Keratinocyte (primary cell): ENCODE data around the gene EHBP1. TPM values are rescaled to one million over a fixed set of nuclear protein-coding genes. Genes with fewer than 3 reads are reported as not detected.
A peak's percentile ranks its signal among the peaks of the same experiment; 100 is the strongest.

ENCODE experiments used
- DNase-seq: peaks from one replicate; pipeline ENCODE4 v3.0.0-alpha.2; 2011; ENCODE audit warnings: low read depth, missing footprints, low spot score
- FAIRE-seq: peaks from 2 replicates; lab custom pipeline; 2011; peaks lifted over from hg19 to GRCh38; lab: Jason Lieb, UNC
- H2AFZ ChIP-seq: 2 replicates; pipeline ENCODE4 v1.6.0; 2012; ENCODE audit warnings: low read length, control low read depth, inconsistent platforms; ENCODE audit not compliant: control insufficient read depth
- H3K27ac ChIP-seq: 2 replicates; pipeline ENCODE4 v1.5.1; 2011; ENCODE audit warnings: low read length; ENCODE audit not compliant: control insufficient read depth, insufficient read depth
- H3K27me3 ChIP-seq: 3 replicates; pipeline ENCODE4 v1.6.0; 2011; ENCODE audit warnings: low read length; ENCODE audit not compliant: control insufficient read depth, insufficient read depth; ENCODE audit errors: extremely low read depth
- H3K36me3 ChIP-seq, 2 experiments: 2 replicates in 1 of 2; 3 replicates in 1 of 2; pipeline ENCODE4 v1.5.1; 2011; ENCODE audit warnings: low read length in 2 of 2, mild to moderate bottlenecking in 1 of 2; ENCODE audit not compliant: control insufficient read depth in 2 of 2, insufficient read depth in 2 of 2; ENCODE audit errors: extremely low read depth in 1 of 2
- H3K4me1 ChIP-seq: 3 replicates; pipeline ENCODE4 v1.5.1; 2011; ENCODE audit warnings: low read length; ENCODE audit not compliant: control insufficient read depth, insufficient read depth; ENCODE audit errors: extremely low read depth
- H3K4me2 ChIP-seq: 3 replicates; pipeline ENCODE4 v1.6.0; 2011; ENCODE audit warnings: low read depth, low read length; ENCODE audit not compliant: control insufficient read depth, insufficient read depth; ENCODE audit errors: extremely low read depth
- H3K4me3 ChIP-seq, 3 experiments: fragments of 200-600 bp in 1 of 3; sonication (generic) in 1 of 3; 2 replicates in 2 of 3; 3 replicates in 1 of 3; pipeline ENCODE4 v1.5.1; 2011 to 2016; ENCODE audit warnings: low read length in 3 of 3, mild to moderate bottlenecking in 3 of 3, control low read depth in 2 of 3, inconsistent platforms in 1 of 3, low read depth in 1 of 3, mixed read lengths in 1 of 3, mixed run types in 1 of 3, moderate library complexity in 1 of 3; ENCODE audit not compliant: control insufficient read depth in 2 of 3, insufficient read depth in 2 of 3; ENCODE audit errors: extremely low read depth in 1 of 3
- H3K79me2 ChIP-seq: 2 replicates; pipeline ENCODE4 v1.6.0; 2012; ENCODE audit warnings: low read length; ENCODE audit not compliant: control insufficient read depth, insufficient read depth
- H3K9ac ChIP-seq: 3 replicates; pipeline ENCODE4 v1.6.0; 2011; ENCODE audit warnings: low read length; ENCODE audit not compliant: control insufficient read depth, insufficient read depth; ENCODE audit errors: extremely low read depth
- H3K9me1 ChIP-seq: 3 replicates; pipeline ENCODE4 v1.6.0; 2011; ENCODE audit warnings: low read length; ENCODE audit not compliant: control insufficient read depth, insufficient read depth; ENCODE audit errors: extremely low read depth
- H3K9me3 ChIP-seq: 2 replicates; pipeline ENCODE4 v1.5.1; 2012; ENCODE audit warnings: low read depth, low read length; ENCODE audit not compliant: control insufficient read depth
- H4K20me1 ChIP-seq: 3 replicates; pipeline ENCODE4 v1.6.0; 2011; ENCODE audit warnings: low read length; ENCODE audit not compliant: control insufficient read depth, insufficient read depth; ENCODE audit errors: extremely low read depth
- CTCF ChIP-seq, 3 experiments: IDR thresholded peaks in 1 of 3; conservative IDR thresholded peaks in 1 of 3; optimal IDR thresholded peaks in 1 of 3; 2 replicates in 2 of 3; 3 replicates in 1 of 3; pipeline versions ENCODE3 to v1.5.1; 2011; ENCODE audit warnings: low read length in 3 of 3, mild to moderate bottlenecking in 3 of 3, moderate library complexity in 2 of 3, control low read depth in 1 of 3, inconsistent platforms in 1 of 3; ENCODE audit not compliant: insufficient read depth in 2 of 3; ENCODE audit errors: extremely low read depth in 1 of 3
- EZH2 ChIP-seq: IDR thresholded peaks from one replicate; pipeline ENCODE4 v1.6.1; 2012; ENCODE audit warnings: inconsistent platforms, mild to moderate bottlenecking, low read length, moderate library complexity
- dilution Hi-C: fragments of 300-500 bp; cut with MboI; formaldehyde crosslinking; loops from one replicate; pipeline ENCODE4 v1.7.0; 2020; ENCODE audit warnings: low sequenced_read_pairs; ENCODE audit not compliant: extremely low pct_ligation_motif_present
- polyA plus RNA-seq, 5 experiments: library from polyadenylated mRNA; depleted of rRNA in 3 of 5; stranded (reverse) in 3 of 5; stranded (forward) in 1 of 5; unstranded in 1 of 5; fragments of >200 nt; gene quantifications; 1 replicate in 1 of 5; 2 replicates in 3 of 5; 3 replicates in 1 of 5; pipeline versions ENCODE4 v1.2.1 to v1.2.3, GENCODE V29; 2011 to 2012; ENCODE audit warnings: missing spikeins in 2 of 5, low read depth in 1 of 5, low replicate concordance in 1 of 5

Gene EHBP1
- polyA plus RNA-seq, 1 donor (not counting 4 experiments of a cell fraction or from before 2014, with no cell fraction given), result 59.0 TPM

- FAIRE-seq, result peak; percentile 5
- Histone ChIP-seq H3K9me3 (no peaks in the 10 kb centered on the region), H3K9ac (no peak overlapping the region), H3K27ac (no peak overlapping the region), H2AFZ (no peak overlapping the region), H3K27me3 (no peaks in the 10 kb centered on the region), H3K4me2 (no peak overlapping the region), H3K36me3 (no peaks in the 10 kb centered on the region), H3K79me2 (peaks cover 43% of the 10 kb centered on the region), H3K4me1 (peaks cover 21% of the 10 kb centered on the region), H4K20me1 (peaks cover 9% of the 10 kb centered on the region), H3K4me3 (no peak overlapping the region), H3K9me1 (peaks cover 2% of the 10 kb centered on the region)
- dilution Hi-C loops, result no loop called here
- DNase-seq, result no peak
- no peak for TF ChIP-seq CTCF (optimal IDR thresholded peaks at IDR 0.05 in 1 of 3, IDR thresholded peaks at IDR 0.05 in 1 of 3, conservative IDR thresholded peaks at IDR 0.05 in 1 of 3; ENCODE audit: extremely low read depth in 1 of 3, insufficient read depth in 2 of 3, low read length in 3 of 3)
- no peak for TF ChIP-seq EZH2
These were observed 108.6 kb downstream of the EHBP1 start for GRCh38 chr2:62814123-62814522.

DNA sequence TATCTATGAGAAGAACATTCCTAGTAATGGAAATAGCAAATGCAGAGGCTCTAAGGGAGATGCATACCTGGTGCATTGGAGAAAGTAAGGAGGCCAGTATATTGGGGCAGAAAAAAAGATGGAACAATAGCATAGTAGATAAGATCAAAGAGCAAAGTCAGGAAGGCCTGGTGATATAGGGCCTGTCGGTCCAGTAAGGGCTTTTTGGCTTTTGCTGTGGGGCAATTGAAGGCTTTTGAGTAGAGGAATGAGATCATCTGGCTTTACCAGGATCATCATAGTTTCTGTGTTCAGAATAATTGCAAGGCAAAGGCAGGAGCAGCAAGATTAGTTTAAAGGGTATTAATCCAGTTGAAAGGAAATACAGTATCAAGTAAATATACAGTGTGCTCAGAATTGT, 111.8 kb downstream of the EHBP1 start:
- FAIRE-seq, result no peak
- no peak overlapping the region for H3K27ac ChIP-seq
- dilution Hi-C loops, result no loop called here

More for the DNA sequence above, 111.8 kb downstream of the EHBP1 start:
- H3K9ac ChIP-seq, result no peak overlapping the region
- H3K9me1 ChIP-seq, result peaks cover 2% of the 10 kb centered on the region
- no peaks in the 10 kb centered on the region for H3K36me3 ChIP-seq
- no peak overlapping the region for H3K4me2 ChIP-seq
- no peak overlapping the region for H2AFZ ChIP-seq
- peaks cover 21% of the 10 kb centered on the region for H3K4me1 ChIP-seq
- no peak overlapping the region for H3K4me3 ChIP-seq
- no peaks in the 10 kb centered on the region for H3K9me3 ChIP-seq
- peaks cover 43% of the 10 kb centered on the region for H3K79me2 ChIP-seq
- H4K20me1 ChIP-seq, result peaks cover 9% of the 10 kb centered on the region
- no peak for DNase-seq
- TF ChIP-seq EZH2 (no peak), CTCF (optimal IDR thresholded peaks at IDR 0.05 in 1 of 3, IDR thresholded peaks at IDR 0.05 in 1 of 3, conservative IDR thresholded peaks at IDR 0.05 in 1 of 3; ENCODE audit: extremely low read depth in 1 of 3, insufficient read depth in 2 of 3, low read length in 3 of 3) (no peak)
- H3K27me3 ChIP-seq, result no peaks in the 10 kb centered on the region
